GM12892 (cell line): ENCODE results near the gene PROX1.

Experiments used
- POLR2A ChIP-seq: IDR thresholded peaks from 2 replicates; pipeline ENCODE4 v1.6.1; 2011; ENCODE audit warnings: low read depth, low read length, control low read depth
- POLR2AphosphoS5 ChIP-seq: IDR thresholded peaks from 2 replicates; pipeline ENCODE4 v1.6.1; 2011; ENCODE audit warnings: low read depth, low read length, control low read depth

DNA sequence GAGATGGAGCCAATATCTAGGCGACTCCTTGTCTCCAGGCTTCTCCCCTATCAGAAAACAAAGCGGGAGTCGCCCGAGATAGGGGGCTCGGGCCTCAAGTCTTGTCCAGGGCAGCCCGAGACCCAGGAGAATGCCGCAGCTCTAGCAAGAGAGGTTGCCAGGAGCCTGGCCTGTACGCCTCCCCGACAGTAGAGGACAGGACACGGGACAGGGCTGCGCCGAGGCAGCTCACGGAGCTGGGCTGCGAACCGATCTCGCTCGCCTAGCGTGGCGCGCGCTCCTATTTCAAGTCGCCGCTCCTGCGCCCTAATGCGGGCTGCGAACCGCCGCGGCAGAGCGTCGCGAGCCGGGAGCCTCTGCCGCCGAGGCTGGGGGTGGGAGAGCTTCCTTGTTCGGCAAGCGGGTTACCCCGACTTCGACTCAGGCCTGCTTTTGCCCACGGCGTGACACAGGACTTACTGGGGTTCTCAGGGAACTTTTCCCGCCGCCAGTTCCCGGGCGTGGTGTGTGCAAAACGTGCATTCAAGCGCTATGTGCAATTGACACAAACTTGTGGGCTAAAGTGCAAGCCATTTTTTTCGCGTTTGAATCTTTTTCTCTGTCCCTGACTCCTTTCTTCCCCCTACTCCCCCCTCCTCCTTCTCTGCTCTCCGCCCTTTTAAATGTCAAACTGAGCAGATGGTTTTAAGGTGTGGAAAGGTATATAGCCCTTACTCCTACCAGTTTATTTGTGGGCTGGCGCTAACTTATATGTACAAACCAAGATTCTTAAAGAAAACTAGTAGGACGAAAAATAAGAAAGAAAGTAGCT, 2.4 kb upstream of the PROX1 start:
- TF ChIP-seq POLR2A (no peak), POLR2AphosphoS5 (no peak)
